ENCODE data around the gene MAP3K19.
"Not testable (repeated sequence)": the region's sequence is repeated elsewhere in the genome, so short reads cannot be mapped to it uniquely, and the experiment has no call there.

MAP3K19 gene

DNA sequence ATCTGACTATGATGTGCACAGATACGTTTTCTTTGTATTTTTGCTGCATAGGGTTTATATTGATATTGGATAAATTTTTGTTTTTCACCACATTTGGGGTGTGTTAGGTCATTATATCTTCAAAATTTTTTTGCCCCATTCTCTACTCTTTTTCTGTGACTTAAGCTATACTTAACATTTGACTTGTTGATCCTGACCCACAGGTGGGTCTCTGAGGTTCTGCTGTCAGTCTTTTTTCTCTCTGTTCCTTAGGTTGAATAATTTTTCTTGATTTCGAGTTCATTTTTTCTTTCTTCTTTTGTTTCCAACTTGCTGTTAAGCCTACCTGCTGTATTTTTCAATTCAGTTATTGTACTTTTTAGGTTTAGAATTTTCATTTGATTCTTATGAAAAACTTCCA, 16.9 kb upstream of the MAP3K19 start:
- Mint-ChIP-seq H3K4me1 (ENCODE audit: low read depth) (peaks cover 12% of the 10 kb centered on the region), H3K4me3 (no peak overlapping the region), H3K27me3 (ENCODE audit: low read depth) (no peaks in the 10 kb centered on the region), H3K27ac (no peak overlapping the region), H3K9me3 (peaks cover 19% of the 10 kb centered on the region), H3K36me3 (ENCODE audit: low read depth) (peaks cover 67% of the 10 kb centered on the region)

DNA sequence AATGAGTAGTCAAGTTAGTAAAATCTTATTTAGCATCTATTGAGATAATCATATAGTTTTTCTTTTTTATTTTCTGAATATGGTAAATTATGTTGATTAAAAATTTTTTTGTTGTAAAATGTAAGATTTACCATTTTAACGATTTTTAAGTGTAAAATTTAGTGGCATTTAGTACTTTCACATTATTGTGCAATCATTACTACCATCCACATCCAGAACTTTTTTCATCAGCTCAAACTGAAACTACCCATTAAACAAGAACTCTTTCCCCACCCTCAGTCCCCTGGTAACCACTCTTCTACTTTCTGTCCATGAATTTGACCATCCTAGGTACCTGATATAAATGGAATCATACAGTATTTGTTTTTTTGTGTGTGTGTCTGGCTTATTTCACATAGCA, 16.0 kb upstream of the MAP3K19 start:
- Mint-ChIP-seq H3K9me3 (peaks cover 13% of the 10 kb centered on the region), H3K4me3 (no peak overlapping the region), H3K4me1 (ENCODE audit: low read depth) (peaks cover 15% of the 10 kb centered on the region), H3K36me3 (ENCODE audit: low read depth) (peaks cover 68% of the 10 kb centered on the region), H3K27ac (no peak overlapping the region), H3K27me3 (ENCODE audit: low read depth) (no peaks in the 10 kb centered on the region)

DNA sequence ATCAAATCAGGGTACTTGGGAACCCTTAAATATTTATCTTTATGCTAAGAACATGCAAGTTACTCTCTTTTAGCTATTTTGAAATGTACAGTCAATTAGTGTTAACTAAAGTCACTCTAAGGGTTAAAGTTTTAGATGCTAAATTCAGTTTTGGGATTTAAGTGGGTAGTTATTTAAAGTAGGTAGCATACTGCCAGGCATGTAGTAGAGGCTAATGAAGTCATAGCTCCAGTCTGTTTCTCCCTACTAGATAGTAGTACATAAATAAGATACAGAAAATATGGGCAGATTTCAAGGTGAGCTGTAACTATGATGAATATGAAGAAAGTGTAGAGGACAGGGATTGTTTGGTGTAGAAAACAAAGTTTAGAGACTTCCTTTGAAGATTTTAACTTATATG, 12.3 kb upstream of the MAP3K19 start:
- H3K9me3 Mint-ChIP-seq = peaks cover 10% of the 10 kb centered on the region
- H3K27me3 Mint-ChIP-seq (ENCODE audit: low read depth) = no peaks in the 10 kb centered on the region
- H3K27ac Mint-ChIP-seq = no peak overlapping the region
- H3K4me1 Mint-ChIP-seq (ENCODE audit: low read depth) = peaks cover 18% of the 10 kb centered on the region
- H3K36me3 Mint-ChIP-seq (ENCODE audit: low read depth) = peaks cover 54% of the 10 kb centered on the region
- no peak overlapping the region for H3K4me3 Mint-ChIP-seq

GRCh38 chr2:135056790-135057189, 9.5 kb upstream of the MAP3K19 start:
- Mint-ChIP-seq H3K4me1 (ENCODE audit: low read depth) (peaks cover 32% of the 10 kb centered on the region), H3K36me3 (ENCODE audit: low read depth) (peaks cover 37% of the 10 kb centered on the region), H3K4me3 (no peak overlapping the region), H3K27me3 (ENCODE audit: low read depth) (peaks cover 3% of the 10 kb centered on the region), H3K27ac (no peak overlapping the region), H3K9me3 (no peaks in the 10 kb centered on the region)

DNA sequence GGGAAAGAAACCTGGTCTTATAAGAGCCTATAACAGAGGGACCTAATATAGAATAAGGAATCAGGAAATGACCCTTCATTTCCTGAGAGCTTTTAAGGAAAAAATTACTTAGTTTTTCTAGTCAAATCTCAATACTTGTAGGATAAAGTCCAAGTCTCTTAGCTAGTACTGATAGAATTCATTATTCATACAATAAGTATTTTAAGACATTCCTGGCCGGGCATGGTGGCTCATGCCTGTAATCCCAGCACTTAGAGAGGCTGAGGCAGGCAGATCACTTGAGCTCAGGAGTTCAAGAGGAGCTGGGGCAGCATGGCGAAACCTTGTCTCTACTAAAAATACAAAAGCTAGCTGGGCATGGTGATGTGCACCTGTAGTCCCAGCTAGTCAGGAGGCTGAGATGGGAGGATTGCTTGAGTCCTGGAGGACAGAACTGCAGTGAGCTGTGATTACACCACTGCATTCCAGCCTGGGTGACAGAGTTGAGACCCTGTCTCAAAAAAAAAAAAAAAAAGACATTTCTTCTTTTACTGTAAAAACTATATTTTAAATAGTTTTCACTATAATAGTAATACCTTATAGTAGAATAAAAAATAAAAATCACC, 8.0 kb upstream of the MAP3K19 start:
- H3K4me1 Mint-ChIP-seq (ENCODE audit: low read depth) = peaks cover 38% of the 10 kb centered on the region
- no peak overlapping the region for H3K27ac Mint-ChIP-seq
- H3K4me3 Mint-ChIP-seq = peak overlapping the region; percentile 22
- H3K36me3 Mint-ChIP-seq (ENCODE audit: low read depth) = peaks cover 28% of the 10 kb centered on the region
- peaks cover 3% of the 10 kb centered on the region for H3K27me3 Mint-ChIP-seq (ENCODE audit: low read depth)
- no peaks in the 10 kb centered on the region for H3K9me3 Mint-ChIP-seq

DNA sequence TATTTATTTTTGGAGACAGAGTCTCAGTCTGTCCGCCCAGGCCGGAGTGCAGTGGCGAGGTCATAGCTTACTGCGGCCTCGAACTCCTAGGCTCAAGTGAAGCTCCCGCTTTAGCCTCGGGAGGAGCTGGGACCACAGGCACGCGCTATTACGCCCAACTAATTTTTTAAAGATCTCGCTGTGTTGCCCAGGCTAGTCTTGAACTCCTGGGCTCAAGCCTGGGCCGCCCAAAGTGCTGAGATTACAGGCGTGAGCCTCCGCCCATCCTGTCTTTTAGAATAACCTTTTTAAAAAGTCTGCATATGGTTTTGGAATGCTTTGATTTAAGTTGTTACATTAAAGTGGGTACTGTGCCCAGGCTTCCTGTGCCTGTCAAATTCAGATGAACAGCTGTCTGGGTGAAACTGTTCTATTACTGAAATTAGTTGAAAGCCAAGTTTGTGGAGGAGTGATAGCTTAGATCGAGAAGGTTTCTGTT, 5.8 kb upstream of the MAP3K19 start:
- Mint-ChIP-seq H3K27ac (peak overlapping the region; percentile 100), H3K4me1 (ENCODE audit: low read depth) (peaks cover 35% of the 10 kb centered on the region), H3K4me3 (peak overlapping the region; percentile 98), H3K36me3 (ENCODE audit: low read depth) (peaks cover 18% of the 10 kb centered on the region), H3K9me3 (no peaks in the 10 kb centered on the region), H3K27me3 (ENCODE audit: low read depth) (peaks cover 3% of the 10 kb centered on the region)

DNA sequence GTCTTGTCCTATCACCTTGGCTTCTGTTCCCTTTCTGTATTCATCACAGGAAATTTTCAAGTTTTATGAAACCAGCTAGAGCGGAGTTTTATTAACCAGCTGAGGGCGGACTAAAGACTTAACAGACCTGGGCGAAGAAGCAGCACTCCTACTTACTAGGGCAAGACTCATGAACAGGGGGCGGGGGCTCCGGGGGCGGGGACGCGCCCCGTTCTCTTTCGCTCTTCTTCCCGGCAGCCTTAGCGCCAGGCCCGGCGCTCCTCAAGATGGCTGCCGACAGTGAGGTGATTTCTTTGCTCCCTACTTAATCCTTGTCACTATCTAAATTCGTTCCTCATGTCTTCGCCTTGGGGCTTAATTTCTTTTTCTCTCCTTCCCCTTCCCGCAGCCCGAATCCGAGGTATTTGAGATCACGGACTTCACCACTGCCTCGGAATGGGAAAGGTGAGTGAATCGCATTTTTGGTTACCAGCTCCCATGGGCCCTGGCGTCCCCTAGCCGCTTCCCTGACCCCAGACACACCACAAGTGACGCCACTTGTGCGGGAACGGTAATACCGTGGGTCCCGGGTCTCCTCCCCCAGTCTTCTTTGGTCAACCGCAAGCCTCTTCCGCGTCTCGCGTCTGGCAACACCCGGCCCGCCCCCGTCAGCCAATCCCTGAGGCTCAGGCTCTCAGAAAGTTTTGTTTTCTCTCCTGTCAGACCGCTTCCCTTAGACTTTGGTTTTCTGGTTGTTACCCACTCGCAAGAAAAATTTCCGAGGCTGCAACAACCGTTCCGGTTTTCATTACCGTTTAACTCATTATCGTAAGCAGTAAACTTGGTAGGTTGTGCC, 5.0 kb upstream of the MAP3K19 start, which contains the start of gene RAB3GAP1:
Gene RAB3GAP1, plus strand, starts transcription at position 251 of the 835 bp plus-strand sequence. Its CDS starts 16 bp downstream, at position 267.
- H3K27ac Mint-ChIP-seq = peak within 1 kb of the TSS; percentile 100
- no peaks in the 10 kb centered on the region for H3K9me3 Mint-ChIP-seq
- H3K36me3 Mint-ChIP-seq (ENCODE audit: low read depth) = peaks cover 18% of the 10 kb centered on the region
- peak within 1 kb of the TSS; percentile 98 for H3K4me3 Mint-ChIP-seq
- H3K27me3 Mint-ChIP-seq (ENCODE audit: low read depth) = peaks cover 3% of the 10 kb centered on the region
- H3K4me1 Mint-ChIP-seq (ENCODE audit: low read depth) = peaks cover 35% of the 10 kb centered on the region

DNA sequence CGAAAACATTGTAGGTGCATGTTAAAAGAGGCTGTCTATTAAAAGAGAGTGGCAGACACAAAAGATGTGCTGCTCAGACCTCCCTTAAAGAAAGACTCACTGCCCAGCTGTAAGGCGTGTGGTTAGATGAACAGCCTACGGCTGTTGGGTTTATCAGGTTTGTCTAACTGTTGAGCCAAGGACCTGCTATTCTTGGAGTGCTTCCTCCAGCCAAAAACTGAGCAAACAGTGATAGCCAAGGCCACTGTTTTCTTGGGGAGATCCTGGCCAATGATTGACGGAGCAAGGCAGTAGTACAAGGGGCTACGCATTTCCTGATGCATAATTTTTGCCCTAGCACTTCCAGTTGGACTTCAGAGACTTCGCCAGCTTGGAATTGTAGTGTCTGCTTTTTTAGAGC, 3.4 kb upstream of the MAP3K19 start:
- Mint-ChIP-seq H3K27ac (peak overlapping the region; percentile 72), H3K4me3 (peak overlapping the region; percentile 64), H3K36me3 (ENCODE audit: low read depth) (peaks cover 10% of the 10 kb centered on the region), H3K27me3 (ENCODE audit: low read depth) (peaks cover 6% of the 10 kb centered on the region), H3K9me3 (no peaks in the 10 kb centered on the region), H3K4me1 (ENCODE audit: low read depth) (peaks cover 32% of the 10 kb centered on the region)

DNA sequence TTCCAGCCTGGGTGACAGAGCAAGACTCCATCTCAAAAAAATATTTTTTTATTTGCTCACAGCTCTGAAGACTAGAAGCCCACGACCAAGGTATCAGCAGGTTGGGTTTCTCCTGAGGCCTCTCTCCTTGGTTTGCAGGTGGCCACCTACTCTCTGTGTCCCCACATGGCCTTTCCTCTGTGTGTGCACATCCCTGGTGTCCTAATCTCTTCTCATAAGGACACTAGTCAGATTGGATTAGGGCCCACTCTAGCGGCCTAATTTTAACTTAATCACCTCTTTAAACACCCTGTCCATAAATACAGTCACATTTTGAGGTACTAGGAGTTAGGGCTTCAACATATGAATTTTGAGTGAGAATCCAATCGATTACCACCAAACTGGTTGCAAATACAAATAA, 2.9 kb upstream of the MAP3K19 start:
- H3K4me3 Mint-ChIP-seq = no peak overlapping the region
- peaks cover 6% of the 10 kb centered on the region for H3K27me3 Mint-ChIP-seq (ENCODE audit: low read depth)
- peaks cover 29% of the 10 kb centered on the region for H3K4me1 Mint-ChIP-seq (ENCODE audit: low read depth)
- H3K36me3 Mint-ChIP-seq (ENCODE audit: low read depth) = peaks cover 8% of the 10 kb centered on the region
- H3K9me3 Mint-ChIP-seq = no peaks in the 10 kb centered on the region
- H3K27ac Mint-ChIP-seq = no peak overlapping the region

DNA sequence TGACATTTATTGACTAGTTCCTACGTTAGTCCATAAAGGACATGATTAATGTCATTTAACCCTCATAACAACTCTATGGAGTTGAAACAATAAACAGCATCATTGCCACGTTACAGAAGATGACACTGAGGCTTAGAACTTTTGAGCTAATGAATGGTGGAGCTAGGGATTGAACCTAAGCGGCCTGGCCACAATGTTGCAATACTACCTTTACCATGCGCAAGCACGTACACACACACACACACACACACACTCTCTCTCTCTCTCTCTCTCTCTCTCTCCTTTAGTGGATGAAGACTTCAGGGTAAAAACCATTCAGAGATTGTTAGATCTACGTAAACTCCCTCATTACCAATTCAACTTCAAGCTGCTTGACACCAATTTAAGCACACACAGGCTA, 875 bp upstream of the MAP3K19 start:
- Mint-ChIP-seq H3K4me3 (no peak overlapping the region), H3K4me1 (ENCODE audit: low read depth) (peaks cover 14% of the 10 kb centered on the region), H3K9me3 (no peaks in the 10 kb centered on the region), H3K27ac (no peak overlapping the region), H3K27me3 (ENCODE audit: low read depth) (peaks cover 6% of the 10 kb centered on the region), H3K36me3 (ENCODE audit: low read depth) (peaks cover 2% of the 10 kb centered on the region)

DNA sequence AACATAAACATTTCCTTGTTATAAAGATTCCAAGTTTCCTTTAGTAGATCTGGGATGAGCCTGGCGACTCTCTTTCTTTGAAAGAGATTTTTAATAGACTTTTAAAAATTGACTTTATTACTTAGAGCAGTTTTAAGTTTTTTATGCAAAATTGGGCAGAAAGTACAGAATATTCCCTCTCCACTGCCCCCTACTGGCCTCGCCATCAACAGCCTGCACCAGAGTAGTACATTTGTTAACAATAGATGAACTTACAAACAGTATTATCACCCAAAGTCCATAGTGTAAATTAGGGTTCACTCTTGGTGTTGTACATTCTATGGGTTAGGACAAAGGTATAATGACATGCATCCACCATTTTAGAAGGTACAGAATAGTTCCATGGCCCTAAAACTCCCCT, 3.9 kb downstream of the MAP3K19 start:
- H3K4me1 Mint-ChIP-seq (ENCODE audit: low read depth) = no peaks in the 10 kb centered on the region

DNA sequence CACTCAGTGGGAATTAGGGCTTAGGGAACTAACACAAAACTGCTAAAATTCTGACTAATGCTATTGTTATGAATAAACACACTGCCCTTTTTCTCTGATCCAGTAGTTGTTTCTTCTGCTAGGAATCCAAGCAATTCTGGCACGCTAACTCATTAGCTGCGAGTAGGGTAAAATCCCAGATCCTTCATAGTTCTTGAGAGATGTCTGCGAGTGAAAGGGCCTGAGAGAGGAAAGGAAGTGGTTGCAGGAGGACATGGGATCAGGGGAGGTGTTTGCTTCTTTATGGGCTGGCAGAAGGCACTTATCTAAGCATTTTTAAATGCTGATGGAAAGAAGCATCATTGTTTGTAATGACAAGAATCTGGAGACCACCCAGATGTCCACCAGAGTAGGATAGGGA, 9.4 kb downstream of the MAP3K19 start:
- no peaks in the 10 kb centered on the region for H3K9me3 Mint-ChIP-seq
- no peaks in the 10 kb centered on the region for H3K4me1 Mint-ChIP-seq (ENCODE audit: low read depth)
- H3K27ac Mint-ChIP-seq = no peak overlapping the region
- H3K36me3 Mint-ChIP-seq (ENCODE audit: low read depth) = no peaks in the 10 kb centered on the region
- H3K27me3 Mint-ChIP-seq (ENCODE audit: low read depth) = peaks cover 4% of the 10 kb centered on the region
- H3K4me3 Mint-ChIP-seq = no peak overlapping the region

More for the DNA sequence above, 3.9 kb downstream of the MAP3K19 start:
- Mint-ChIP-seq H3K27me3 (ENCODE audit: low read depth) (peaks cover 7% of the 10 kb centered on the region), H3K36me3 (ENCODE audit: low read depth) (no peaks in the 10 kb centered on the region), H3K9me3 (no peaks in the 10 kb centered on the region), H3K27ac (no peak overlapping the region), H3K4me3 (no peak overlapping the region)

GRCh38 chr2:135033216-135033615, 14.0 kb downstream of the MAP3K19 start:
- H3K4me3 Mint-ChIP-seq = not testable (repeated sequence)

DNA sequence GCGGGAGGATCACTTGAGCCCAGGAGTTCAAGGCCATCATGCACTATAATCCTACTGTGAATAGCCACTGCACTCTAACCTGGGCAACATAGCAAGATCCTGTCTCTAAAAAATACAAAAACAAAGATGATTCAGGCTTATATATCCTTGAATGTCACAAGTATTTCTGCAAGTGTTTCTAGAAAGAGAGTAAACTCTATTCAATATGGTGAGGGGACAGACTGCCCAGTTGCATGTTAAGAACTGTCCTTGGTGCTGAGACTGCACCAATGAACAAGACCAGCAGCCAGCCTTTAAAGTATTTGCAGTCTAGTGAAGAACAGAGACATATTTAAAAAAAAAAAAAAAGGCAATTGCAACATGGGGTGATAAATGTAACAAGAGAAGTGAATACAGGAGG, 16.4 kb downstream of the MAP3K19 start:
- Mint-ChIP-seq H3K36me3 (ENCODE audit: low read depth) (no peaks in the 10 kb centered on the region), H3K27ac (no peak overlapping the region), H3K27me3 (ENCODE audit: low read depth) (peaks cover 16% of the 10 kb centered on the region), H3K4me3 (no peak overlapping the region), H3K4me1 (ENCODE audit: low read depth) (no peaks in the 10 kb centered on the region), H3K9me3 (peaks cover 10% of the 10 kb centered on the region)

More at GRCh38 chr2:135033216-135033615, 14.0 kb downstream of the MAP3K19 start:
- H3K4me1 Mint-ChIP-seq (ENCODE audit: low read depth); H3K27ac Mint-ChIP-seq; H3K27me3 Mint-ChIP-seq (ENCODE audit: low read depth); H3K36me3 Mint-ChIP-seq (ENCODE audit: low read depth): not testable (repeated sequence)
- H3K9me3 Mint-ChIP-seq = peaks cover 10% of the 10 kb centered on the region
